SU-DHL-6 (cell line): ENCODE data around the gene DEPDC7.

ENCODE experiments used
- H2AFZ ChIP-seq: fragments of 200-600 bp; sonication (generic); 2 replicates; pipeline ENCODE4 v1.6.1; 2014; ENCODE audit warnings: low read depth, mild to moderate bottlenecking, moderate library complexity, mixed read lengths, antibody characterized with exemption, low read length; ENCODE audit not compliant: severe bottlenecking
- H3F3A ChIP-seq: fragments of 200-600 bp; shearing (Covaris generic); 2 replicates; pipeline ENCODE4 v1.6.0; 2016; ENCODE audit warnings: antibody characterized with exemption, mild to moderate bottlenecking; ENCODE audit not compliant: insufficient read depth
- H3K27ac ChIP-seq: fragments of 200-600 bp; sonication (generic); 2 replicates; pipeline ENCODE4 v1.5.1; 2016; ENCODE audit warnings: low read depth, mild to moderate bottlenecking, low read length, moderate library complexity, mixed read lengths
- H3K27me3 ChIP-seq: fragments of 200-600 bp; sonication (generic), shearing (Covaris generic); 2 replicates; pipeline ENCODE4 v1.6.0; 2014; ENCODE audit warnings: mild to moderate bottlenecking, low read length
- H3K36me3 ChIP-seq: fragments of 200-600 bp; sonication (generic); 2 replicates; pipeline ENCODE4 v1.6.1; 2014; ENCODE audit warnings: mild to moderate bottlenecking, low read length, mixed read lengths
- H3K4me2 ChIP-seq: fragments of 300-600, 200-600 bp; shearing (Covaris generic), sonication (generic); 2 replicates; pipeline ENCODE4 v1.6.0; 2014; ENCODE audit warnings: low read length, low read depth, mild to moderate bottlenecking; ENCODE audit not compliant: poor library complexity, severe bottlenecking
- H3K4me3 ChIP-seq: fragments of 200-600 bp; sonication (generic); 2 replicates; pipeline ENCODE4 v1.5.1; 2014; ENCODE audit warnings: antibody characterized with exemption, low read length, mild to moderate bottlenecking, mixed read lengths; ENCODE audit not compliant: insufficient read depth, poor library complexity, severe bottlenecking
- H3K79me2 ChIP-seq: fragments of 200-600 bp; sonication (generic); 2 replicates; pipeline ENCODE4 v1.6.1; 2014; ENCODE audit warnings: mild to moderate bottlenecking, low read length, moderate library complexity; ENCODE audit not compliant: insufficient read depth
- H3K9ac ChIP-seq: fragments of 200-600 bp; sonication (generic); 2 replicates; pipeline ENCODE4 v1.7.0; 2014; ENCODE audit warnings: mild to moderate bottlenecking, low read length
- H3K9me2 ChIP-seq: fragments of 200-600 bp; sonication (generic); replicated peaks from 2 replicates; pipeline ENCODE4 v1.6.1; 2014; ENCODE audit warnings: low read length; ENCODE audit not compliant: insufficient read depth
- H3K9me3 ChIP-seq: fragments of 200-600 bp; sonication (generic); 2 replicates; pipeline ENCODE4 v1.6.1; 2014; ENCODE audit warnings: low read length, mixed read lengths; ENCODE audit not compliant: insufficient read depth
- H4K20me1 ChIP-seq: fragments of 200-600 bp; sonication (generic); 2 replicates; pipeline ENCODE4 v1.6.1; 2014; ENCODE audit warnings: low read depth, mild to moderate bottlenecking, antibody characterized with exemption, low read length, moderate library complexity, mixed read lengths
- EZH2phosphoT487 ChIP-seq: fragments of 200-600 bp; sonication (generic), shearing (Covaris generic); conservative IDR thresholded peaks from 2 replicates; pipeline ENCODE4 v1.6.1; 2018; ENCODE audit warnings: mild to moderate bottlenecking, antibody characterized with exemption, low read length, moderate library complexity, mixed read lengths
- TF ChIP-seq, protein P1 (sequence below): fragments of 200-600 bp; sonication (generic); IDR thresholded peaks from one replicate; pipeline ENCODE4 v1.5.1; 2017; ENCODE audit warnings: antibody characterized with exemption, mild to moderate bottlenecking, low read length, moderate library complexity; ENCODE audit not compliant: insufficient read depth, poor library complexity, severe bottlenecking

Gene DEPDC7

DNA sequence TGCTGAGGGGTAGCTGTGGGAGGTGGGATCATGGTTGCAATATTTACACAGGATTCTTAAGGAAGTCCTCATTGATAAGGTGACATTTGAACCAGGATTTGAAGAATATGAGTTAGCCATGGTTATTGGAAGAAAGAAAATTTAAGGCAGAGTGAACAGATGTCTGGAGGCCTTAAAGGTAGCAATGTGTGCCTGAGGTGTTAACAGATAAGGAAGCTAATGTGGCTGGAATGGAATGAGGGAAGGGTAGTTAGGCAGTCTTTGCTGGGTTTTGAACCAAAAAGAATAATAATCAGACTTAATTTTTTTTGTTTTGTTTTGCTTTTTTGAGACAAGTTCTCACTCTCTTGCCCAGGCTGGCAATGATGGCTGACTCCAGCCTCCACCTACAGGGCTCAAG is 9.7 kb upstream of the DEPDC7 start:
- H3K27me3 ChIP-seq = no peaks in the 10 kb centered on the region
- no peak overlapping the region for H3K4me2 ChIP-seq
- H3K4me3 ChIP-seq = no peak overlapping the region
- no peaks in the 10 kb centered on the region for H3K36me3 ChIP-seq
- no peaks in the 10 kb centered on the region for H4K20me1 ChIP-seq
- no peaks in the 10 kb centered on the region for H3K79me2 ChIP-seq
- no peak overlapping the region for H3K27ac ChIP-seq
- TF ChIP-seq EZH2phosphoT487 = no peak
- TF ChIP-seq, protein P1, sequence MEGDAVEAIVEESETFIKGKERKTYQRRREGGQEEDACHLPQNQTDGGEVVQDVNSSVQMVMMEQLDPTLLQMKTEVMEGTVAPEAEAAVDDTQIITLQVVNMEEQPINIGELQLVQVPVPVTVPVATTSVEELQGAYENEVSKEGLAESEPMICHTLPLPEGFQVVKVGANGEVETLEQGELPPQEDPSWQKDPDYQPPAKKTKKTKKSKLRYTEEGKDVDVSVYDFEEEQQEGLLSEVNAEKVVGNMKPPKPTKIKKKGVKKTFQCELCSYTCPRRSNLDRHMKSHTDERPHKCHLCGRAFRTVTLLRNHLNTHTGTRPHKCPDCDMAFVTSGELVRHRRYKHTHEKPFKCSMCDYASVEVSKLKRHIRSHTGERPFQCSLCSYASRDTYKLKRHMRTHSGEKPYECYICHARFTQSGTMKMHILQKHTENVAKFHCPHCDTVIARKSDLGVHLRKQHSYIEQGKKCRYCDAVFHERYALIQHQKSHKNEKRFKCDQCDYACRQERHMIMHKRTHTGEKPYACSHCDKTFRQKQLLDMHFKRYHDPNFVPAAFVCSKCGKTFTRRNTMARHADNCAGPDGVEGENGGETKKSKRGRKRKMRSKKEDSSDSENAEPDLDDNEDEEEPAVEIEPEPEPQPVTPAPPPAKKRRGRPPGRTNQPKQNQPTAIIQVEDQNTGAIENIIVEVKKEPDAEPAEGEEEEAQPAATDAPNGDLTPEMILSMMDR = no peak
- H3K9me2 ChIP-seq = no peaks in the 10 kb centered on the region
- no peaks in the 10 kb centered on the region for H3K9me3 ChIP-seq
- no peaks in the 10 kb centered on the region for H3F3A ChIP-seq
- no peak overlapping the region for H2AFZ ChIP-seq
- no peak overlapping the region for H3K9ac ChIP-seq

DNA sequence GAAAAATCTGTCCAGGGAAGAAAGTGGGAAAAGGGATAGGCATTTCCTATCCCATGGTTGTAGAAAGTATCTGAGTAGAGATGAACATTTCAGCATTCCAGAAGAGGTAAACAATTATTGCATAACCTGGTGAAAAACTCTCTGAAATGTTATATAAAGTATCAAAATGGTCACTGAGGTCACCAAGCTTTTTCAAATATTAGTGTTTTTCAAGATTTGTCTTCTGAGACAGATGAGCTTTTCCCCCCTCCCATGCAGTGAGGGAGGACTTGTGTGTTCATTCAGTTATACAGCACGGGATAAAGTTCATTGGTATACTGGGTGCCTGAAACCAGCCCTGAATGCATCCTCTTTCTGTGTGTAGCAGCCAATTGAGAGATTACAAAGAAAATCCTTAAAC is 1.9 kb upstream of the DEPDC7 start:
- no peaks in the 10 kb centered on the region for H3K9me3 ChIP-seq
- no peak overlapping the region for H2AFZ ChIP-seq
- no peak overlapping the region for H3K4me2 ChIP-seq
- no peak overlapping the region for H3K4me3 ChIP-seq
- no peaks in the 10 kb centered on the region for H3K79me2 ChIP-seq
- H3K9ac ChIP-seq = no peak overlapping the region
- H3K36me3 ChIP-seq = no peaks in the 10 kb centered on the region
- no peaks in the 10 kb centered on the region for H3K27me3 ChIP-seq
- TF ChIP-seq, protein P1 = no peak
- no peak overlapping the region for H3K27ac ChIP-seq
- no peaks in the 10 kb centered on the region for H3K9me2 ChIP-seq
- H3F3A ChIP-seq = no peaks in the 10 kb centered on the region
- no peaks in the 10 kb centered on the region for H4K20me1 ChIP-seq

DNA sequence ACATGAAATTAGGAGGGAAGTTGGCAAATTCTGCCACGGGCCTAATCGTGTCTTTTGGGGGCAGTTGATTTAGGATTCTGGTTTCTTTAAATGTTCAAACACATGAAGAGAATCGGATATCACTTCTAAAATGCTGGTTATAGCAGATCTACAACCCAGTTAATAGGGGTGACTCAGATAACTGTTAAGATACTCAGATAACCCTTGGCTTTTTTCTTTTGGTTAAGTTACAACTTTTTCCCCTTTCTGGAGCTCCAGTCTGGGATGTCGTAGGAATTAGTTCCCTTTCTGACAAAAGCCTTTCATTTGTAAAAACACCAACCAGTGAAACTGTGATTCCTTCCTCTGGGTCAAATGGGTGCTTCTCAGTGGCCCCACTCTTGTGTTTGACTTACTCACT is 976 bp downstream of the DEPDC7 start:
- Histone ChIP-seq H3K79me2 (no peaks in the 10 kb centered on the region), H3K4me3 (no peak overlapping the region), H3F3A (no peaks in the 10 kb centered on the region), H2AFZ (no peak overlapping the region), H3K4me2 (no peak overlapping the region), H4K20me1 (no peaks in the 10 kb centered on the region), H3K36me3 (no peaks in the 10 kb centered on the region), H3K27ac (no peak overlapping the region), H3K9me2 (no peaks in the 10 kb centered on the region), H3K9ac (no peak overlapping the region), H3K27me3 (no peaks in the 10 kb centered on the region), H3K9me3 (no peaks in the 10 kb centered on the region)
- TF ChIP-seq EZH2phosphoT487 = no peak
- TF ChIP-seq, protein P1 = no peak

DNA sequence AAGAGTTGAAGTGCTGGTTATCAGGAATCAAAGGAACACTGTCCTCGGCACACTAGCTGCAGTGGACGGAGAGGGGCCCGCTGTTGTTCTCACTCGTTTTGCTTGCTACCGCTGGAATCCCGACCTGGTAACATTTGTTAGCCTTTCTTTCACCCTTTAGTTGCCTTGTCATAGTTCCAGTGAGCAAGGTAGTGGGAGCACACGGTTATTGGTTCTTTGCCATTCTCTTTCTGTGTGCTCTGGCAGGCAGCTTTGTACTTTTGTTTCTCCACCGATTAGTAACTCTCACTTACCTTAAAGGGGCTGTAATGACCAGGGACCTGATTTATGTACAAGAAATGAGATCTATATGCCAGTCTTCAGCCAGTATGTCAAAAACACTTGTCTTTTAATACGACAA is 1.8 kb downstream of the DEPDC7 start:
- H3K27me3 ChIP-seq = no peaks in the 10 kb centered on the region
- TF ChIP-seq, protein P1 = no peak
- no peak for TF ChIP-seq EZH2phosphoT487
- no peaks in the 10 kb centered on the region for H3K36me3 ChIP-seq
- H3K4me3 ChIP-seq = no peak overlapping the region
- no peak overlapping the region for H3K9ac ChIP-seq
- no peak overlapping the region for H3K4me2 ChIP-seq
- H3K79me2 ChIP-seq = no peaks in the 10 kb centered on the region
- no peaks in the 10 kb centered on the region for H4K20me1 ChIP-seq
- H3K9me3 ChIP-seq = no peaks in the 10 kb centered on the region
- H3K27ac ChIP-seq = no peak overlapping the region
- no peaks in the 10 kb centered on the region for H3F3A ChIP-seq
- no peaks in the 10 kb centered on the region for H3K9me2 ChIP-seq
- H2AFZ ChIP-seq = no peak overlapping the region
